HepG2 (cell line): Measurements from ENCODE around the gene WDR19. TPM values are rescaled to one million over a fixed set of nuclear protein-coding genes. Genes with fewer than 3 reads are reported as not detected.

Experiments used
- ATAC-seq: fragments of 200-7000 bp; cut with Tn5 transposase; 3 replicates; pipeline ENCODE4 v1.9.1; 2020; ENCODE audit warnings: mild to moderate bottlenecking, moderate library complexity
- BruUV-seq: library from RNA; stranded (reverse); fragments of 400-500 nt; replicated peaks from 2 replicates; lab custom pipeline; 2021; lab: Mats Ljungman, UMichigan
- CTCF ChIA-PET: fragments of 300-600 bp; formaldehyde crosslinking; extraction: SDS; loops from one replicate; lab custom pipeline; 2021; ENCODE audit warnings: low total read pairs, inconsistent platforms, low intra/inter-chr PET ratio; lab: Yijun Ruan, JAX
- POLR2A ChIA-PET: fragments of 350-600 bp; sonication (Branson Sonifier 250); formaldehyde crosslinking; loops from one replicate; lab custom pipeline; 2020; ENCODE audit warnings: antibody characterized with exemption, inconsistent platforms; lab: Yijun Ruan, JAX
- DNase-seq: peaks from one replicate; pipeline ENCODE4 v3.0.0-alpha.2; 2015; ENCODE audit warnings: low spot score
- FAIRE-seq: peaks from 3 replicates; lab custom pipeline; 2011; peaks lifted over from hg19 to GRCh38; lab: Jason Lieb, UNC
- H2AFZ ChIP-seq: one replicate; pipeline ENCODE4 v1.6.1; 2011; ENCODE audit warnings: low read length, inconsistent platforms
- H3K27ac ChIP-seq: fragments of 300-600 bp; 3 replicates; pipeline ENCODE4 v1.8.0; 2011; ENCODE audit warnings: mixed run types, mild to moderate bottlenecking, mixed read lengths, low read length, inconsistent platforms; ENCODE audit not compliant: insufficient read depth; ENCODE audit errors: extremely low read length
- H3K27me3 ChIP-seq, 2 experiments: fragments of 200-600 bp in 1 of 2; 2 replicates in 1 of 2; 3 replicates in 1 of 2; pipeline versions ENCODE4 v1.6.0 to v1.8.0; 2011; ENCODE audit warnings: low read length in 2 of 2, mild to moderate bottlenecking in 2 of 2, moderate library complexity in 2 of 2, inconsistent platforms in 1 of 2; ENCODE audit not compliant: insufficient read depth in 2 of 2, control insufficient read depth in 1 of 2
- H3K36me3 ChIP-seq, 2 experiments: fragments of 200-600 bp in 1 of 2; replicated peaks in 1 of 2; 2 replicates in 1 of 2; 3 replicates in 1 of 2; pipeline versions ENCODE4 v1.5.1 to v1.8.0; 2011; ENCODE audit warnings: low read length in 2 of 2, inconsistent platforms in 1 of 2; ENCODE audit not compliant: insufficient read depth in 2 of 2, control insufficient read depth in 1 of 2
- H3K4me1 ChIP-seq: 2 replicates; pipeline ENCODE4 v1.5.1; 2012; ENCODE audit warnings: low read length, inconsistent platforms; ENCODE audit not compliant: insufficient read depth
- H3K4me2 ChIP-seq: 2 replicates; pipeline ENCODE4 v1.6.0; 2011; ENCODE audit warnings: low read depth, low read length, inconsistent platforms
- H3K4me3 ChIP-seq, 3 experiments: fragments of 200-600 bp in 1 of 3; sonication (generic), shearing (Covaris generic) in 1 of 3; replicated peaks in 1 of 3; 2 replicates each; pipeline ENCODE4 v1.5.1; 2011 to 2016; ENCODE audit warnings: low read length in 3 of 3, inconsistent platforms in 2 of 3, low read depth in 2 of 3, mild to moderate bottlenecking in 2 of 3, control low read depth in 1 of 3, mixed read lengths in 1 of 3; ENCODE audit not compliant: insufficient read depth in 1 of 3
- H3K79me2 ChIP-seq: one replicate; pipeline ENCODE4 v1.6.1; 2011; ENCODE audit warnings: low read length, inconsistent platforms; ENCODE audit not compliant: insufficient read depth
- H3K9ac ChIP-seq: 2 replicates; pipeline ENCODE4 v1.6.0; 2011; ENCODE audit warnings: mild to moderate bottlenecking, low read depth, low read length, inconsistent platforms; ENCODE audit not compliant: insufficient read depth
- H3K9me3 ChIP-seq: 2 replicates; pipeline ENCODE4 v1.5.1; 2012; ENCODE audit warnings: mild to moderate bottlenecking, low read length
- H4K20me1 ChIP-seq: 2 replicates; pipeline ENCODE4 v1.6.0; 2011; ENCODE audit warnings: inconsistent platforms, mild to moderate bottlenecking, low read length, moderate library complexity; ENCODE audit not compliant: insufficient read depth
- ADNP ChIP-seq: sonication (generic); formaldehyde crosslinking; IDR thresholded peaks from 2 replicates; pipeline ENCODE4 v1.4.0; 2020; ENCODE audit warnings: missing genetic modification reagents
- AHR ChIP-seq: IDR thresholded peaks from 2 replicates; pipeline ENCODE4 v1.6.1; 2018; ENCODE audit warnings: missing genetic modification reagents, missing compliant biosample characterization
- ARNTL ChIP-seq: sonication (generic); formaldehyde crosslinking; IDR thresholded peaks from 2 replicates; pipeline ENCODE4 v1.4.0; 2020; ENCODE audit warnings: mild to moderate bottlenecking, missing genetic modification reagents
- ELF4 ChIP-seq: sonication (generic); formaldehyde crosslinking; IDR thresholded peaks from 2 replicates; pipeline ENCODE4 v1.5.0; 2020; ENCODE audit warnings: missing genetic modification reagents, mild to moderate bottlenecking, moderate library complexity, borderline replicate concordance
- FIP1L1 ChIP-seq: fragments of 200-400 bp; formaldehyde crosslinking; IDR thresholded peaks from 2 replicates; pipeline ENCODE4 v1.6.1; 2018; ENCODE audit warnings: low read depth, mild to moderate bottlenecking, low read length, moderate library complexity, borderline replicate concordance; ENCODE audit not compliant: insufficient read depth
- FOXA3 ChIP-seq: IDR thresholded peaks from 2 replicates; pipeline ENCODE4 v1.6.1; 2016; ENCODE audit warnings: missing genetic modification reagents, missing compliant biosample characterization
- JUN ChIP-seq: sonication (generic); formaldehyde crosslinking; IDR thresholded peaks from 2 replicates; pipeline ENCODE4 v1.4.0; 2020; ENCODE audit warnings: mild to moderate bottlenecking, missing genetic modification reagents
- SCMH1 ChIP-seq: sonication (generic); formaldehyde crosslinking; IDR thresholded peaks from 2 replicates; pipeline ENCODE4 v1.9.0; 2021; ENCODE audit warnings: missing genetic modification reagents, mild to moderate bottlenecking, borderline replicate concordance
- SMAD9 ChIP-seq: sonication (generic); formaldehyde crosslinking; IDR thresholded peaks from 2 replicates; pipeline ENCODE4 v1.5.1; 2020; ENCODE audit warnings: mild to moderate bottlenecking, missing genetic modification reagents
- THRA ChIP-seq: sonication (generic); formaldehyde crosslinking; IDR thresholded peaks from 2 replicates; pipeline ENCODE4 v1.4.0; 2020; ENCODE audit warnings: missing genetic modification reagents, borderline replicate concordance
- YY1 ChIP-seq: IDR thresholded peaks from 2 replicates; pipeline ENCODE4 v1.6.1; 2011; ENCODE audit warnings: low read length, low read depth, moderate library complexity, mild to moderate bottlenecking; ENCODE audit not compliant: insufficient read depth, insufficient replicate concordance
- ZC3H4 ChIP-seq: sonication (generic); formaldehyde crosslinking; IDR thresholded peaks from 2 replicates; pipeline ENCODE4 v1.4.0; 2020; ENCODE audit warnings: missing genetic modification reagents, borderline replicate concordance
- ZFY ChIP-seq: sonication (generic); formaldehyde crosslinking; IDR thresholded peaks from 2 replicates; pipeline ENCODE4 v1.4.0; 2020; ENCODE audit warnings: missing genetic modification reagents
- ZNF232 ChIP-seq: sonication (generic); formaldehyde crosslinking; IDR thresholded peaks from 2 replicates; pipeline ENCODE4 v1.4.0; 2020; ENCODE audit warnings: missing genetic modification reagents, borderline replicate concordance
- ZNF564 ChIP-seq: sonication (generic); formaldehyde crosslinking; IDR thresholded peaks from 2 replicates; pipeline ENCODE4 v1.8.1; 2023; ENCODE audit warnings: mild to moderate bottlenecking, missing genetic modification reagents
- ZNF766 ChIP-seq: sonication (generic); formaldehyde crosslinking; IDR thresholded peaks from 2 replicates; pipeline ENCODE4 v1.5.0; 2020; ENCODE audit warnings: missing genetic modification reagents, borderline replicate concordance
- ZSCAN5A ChIP-seq: sonication (generic); formaldehyde crosslinking; IDR thresholded peaks from 2 replicates; pipeline ENCODE4 v1.8.0; 2022; ENCODE audit warnings: mild to moderate bottlenecking, missing genetic modification reagents, borderline replicate concordance
- WGBS: methylation state at CpG from one replicate; pipeline ENCODE4 v1.1.6; 2017; ENCODE audit warnings: low lambda C conversion rate; 5-methylcytosine and 5-hydroxymethylcytosine counted together
- in situ Hi-C: cut with HindIII; loops from 2 replicates; pipeline ENCODE4 v1.10.0; 2017; ENCODE audit warnings: low pct_unique_long_range_greater_than_20kb; ENCODE audit not compliant: extremely low pct_ligation_motif_present
- intact Hi-C: fragments of 100-400 bp; cut with micrococcal nuclease; formaldehyde crosslinking; loops from one replicate; pipeline ENCODE4 v1.10.0; 2022; ENCODE audit not compliant: unreplicated experiment
- polyA plus RNA-seq, 8 experiments: library from polyadenylated mRNA; depleted of rRNA in 3 of 8; stranded (reverse) in 7 of 8; unstranded in 1 of 8; fragments of >200 nt; fragmentation: Illumina TruSeq in 4 of 8; extraction: Trizol in 4 of 8; gene quantifications; 2 replicates each; pipeline versions ENCODE4 v1.2.1 to v1.2.3, GENCODE V29; 2011 to 2016; ENCODE audit warnings: low read depth in 4 of 8, missing spikeins in 1 of 8, mixed read lengths in 1 of 8; ENCODE audit not compliant: insufficient read depth in 1 of 8
- total RNA-seq, 5 experiments: library from RNA; depleted of rRNA; stranded (reverse); fragments of >200 nt; fragmentation: Illumina TruSeq; extraction: Trizol; gene quantifications; 2 replicates each; pipeline ENCODE4 v1.2.3, GENCODE V29; 2016; ENCODE audit warnings: low read depth in 1 of 5
- TF ChIP-seq, protein P1 (sequence below): IDR thresholded peaks from 2 replicates; pipeline ENCODE4 v1.6.1; 2016
- TF ChIP-seq, protein P2 (sequence below): sonication (generic); formaldehyde crosslinking; IDR thresholded peaks from 2 replicates; pipeline ENCODE4 v1.8.0; 2022; ENCODE audit warnings: missing genetic modification reagents, mild to moderate bottlenecking, borderline replicate concordance

The WDR19 gene
- total and polyA plus RNA-seq, 2 of the 13 experiments (the other 11 are each of a cell fraction or from before 2014, with no cell fraction given), result 22.9 to 34.1 TPM

DNA sequence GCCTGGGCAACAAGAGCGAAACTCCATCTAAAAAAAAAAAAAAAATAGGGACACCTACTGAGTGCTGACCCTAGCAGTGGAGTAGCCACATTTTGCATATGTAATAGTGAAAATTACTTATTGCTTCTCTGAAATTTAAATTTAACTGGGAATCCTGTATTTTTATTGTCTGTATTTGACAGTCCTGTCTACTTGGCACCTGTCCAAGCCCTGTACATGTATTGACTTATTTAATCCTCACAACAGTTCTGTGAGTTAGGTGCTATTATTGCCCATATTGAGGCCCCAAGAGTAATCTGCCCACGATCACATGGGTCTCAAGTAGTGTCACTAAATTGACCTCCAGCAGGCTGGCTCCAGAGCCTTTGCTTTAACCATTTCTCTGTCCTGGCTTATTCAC, 81.6 kb downstream of the WDR19 start (continued):
- TF ChIP-seq ZC3H4 (CRISPR knock-in tag) (no peak), ZNF232 (CRISPR knock-in tag) (no peak), JUN (CRISPR knock-in tag) (no peak), SCMH1 (CRISPR knock-in tag) (no peak), FOXA3 (CRISPR knock-in tag) (no peak)

DNA sequence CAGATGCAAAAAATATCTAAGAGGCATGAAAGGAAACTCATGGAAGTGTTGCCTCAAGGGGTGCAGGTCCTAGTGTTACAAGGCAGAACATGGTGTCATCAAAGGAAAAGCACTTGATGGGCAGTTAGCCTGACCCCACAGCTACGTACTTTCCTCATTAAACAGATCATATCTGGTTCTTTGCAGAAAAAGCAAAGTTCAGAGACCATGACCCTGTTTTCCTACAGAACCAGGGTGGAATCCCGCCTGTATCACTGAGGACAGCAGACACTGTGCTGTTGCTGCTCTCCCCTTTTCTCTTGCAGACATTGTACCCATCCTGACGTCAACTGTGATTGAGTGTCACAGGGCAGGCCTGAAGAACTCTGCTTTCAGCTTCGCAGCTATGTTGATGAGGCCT, 92.2 kb downstream of the WDR19 start:
- WGBS, result 33% methylated on average over 4 of the region's 4 CpGs
- ChIA-PET CTCF (no interaction called here), POLR2A (no interaction called here)
- Histone ChIP-seq H3K27me3 (no peaks in the 10 kb centered on the region), H3K79me2 (no peaks in the 10 kb centered on the region), H4K20me1 (no peaks in the 10 kb centered on the region), H3K4me2 (peak overlapping the region; percentile 18; the same call in 1 of the 2 replicates), H3K4me1 (peaks cover 19% of the 10 kb centered on the region), H3K36me3 (peaks cover 3 to 20% of the 10 kb centered on the region in 2 experiments; a peak in 4 of 5 replicates), H3K27ac (peak overlapping the region; percentile 62), H2AFZ (peak overlapping the region; percentile 5), H3K9ac (no peak overlapping the region), H3K4me3 (no peak overlapping the region), H3K9me3 (no peaks in the 10 kb centered on the region)
- peak; percentile 77 for DNase-seq
- ATAC-seq, result peak; percentile 94
- BruUV-seq, result TSS peak; percentile 44
- in situ Hi-C loops (no loop called here), intact Hi-C loops (no loop called here)
- peak; percentile 70 for FAIRE-seq
- no peak for TF ChIP-seq ADNP (CRISPR knock-in tag)
- no peak for TF ChIP-seq ELF4 (CRISPR knock-in tag)
- TF ChIP-seq ZNF766 (CRISPR knock-in tag), result no peak
- TF ChIP-seq ARNTL (CRISPR knock-in tag), result no peak
- TF ChIP-seq, protein P1, sequence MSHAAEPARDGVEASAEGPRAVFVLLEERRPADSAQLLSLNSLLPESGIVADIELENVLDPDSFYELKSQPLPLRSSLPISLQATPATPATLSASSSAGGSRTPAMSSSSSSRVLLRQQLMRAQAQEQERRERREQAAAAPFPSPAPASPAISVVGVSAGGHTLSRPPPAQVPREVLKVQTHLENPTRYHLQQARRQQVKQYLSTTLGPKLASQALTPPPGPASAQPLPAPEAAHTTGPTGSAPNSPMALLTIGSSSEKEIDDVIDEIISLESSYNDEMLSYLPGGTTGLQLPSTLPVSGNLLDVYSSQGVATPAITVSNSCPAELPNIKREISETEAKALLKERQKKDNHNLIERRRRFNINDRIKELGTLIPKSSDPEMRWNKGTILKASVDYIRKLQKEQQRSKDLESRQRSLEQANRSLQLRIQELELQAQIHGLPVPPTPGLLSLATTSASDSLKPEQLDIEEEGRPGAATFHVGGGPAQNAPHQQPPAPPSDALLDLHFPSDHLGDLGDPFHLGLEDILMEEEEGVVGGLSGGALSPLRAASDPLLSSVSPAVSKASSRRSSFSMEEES, result no peak
- peak; percentile 94; the same call in 1 of the 2 replicates for TF ChIP-seq ZNF564 (CRISPR knock-in tag)
- TF ChIP-seq FIP1L1, result no peak
- no peak for TF ChIP-seq SMAD9 (CRISPR knock-in tag)
- TF ChIP-seq, protein P2, sequence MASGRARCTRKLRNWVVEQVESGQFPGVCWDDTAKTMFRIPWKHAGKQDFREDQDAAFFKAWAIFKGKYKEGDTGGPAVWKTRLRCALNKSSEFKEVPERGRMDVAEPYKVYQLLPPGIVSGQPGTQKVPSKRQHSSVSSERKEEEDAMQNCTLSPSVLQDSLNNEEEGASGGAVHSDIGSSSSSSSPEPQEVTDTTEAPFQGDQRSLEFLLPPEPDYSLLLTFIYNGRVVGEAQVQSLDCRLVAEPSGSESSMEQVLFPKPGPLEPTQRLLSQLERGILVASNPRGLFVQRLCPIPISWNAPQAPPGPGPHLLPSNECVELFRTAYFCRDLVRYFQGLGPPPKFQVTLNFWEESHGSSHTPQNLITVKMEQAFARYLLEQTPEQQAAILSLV, result no peak
- 0 out of 2 replicates have a peak, but pooled peaks have one; percentile 23 for TF ChIP-seq ZFY (CRISPR knock-in tag)
- no peak for TF ChIP-seq ZSCAN5A (CRISPR knock-in tag)
- TF ChIP-seq THRA, result peak; percentile 40; the same call in 1 of the 2 replicates
- no peak for TF ChIP-seq AHR
- no peak for TF ChIP-seq YY1
